Uterus (tissue), 4 donors: Measurements from ENCODE around the gene DYRK3. TPM values are rescaled to one million over a fixed set of nuclear protein-coding genes. Genes with fewer than 3 reads are reported as not detected.

ENCODE experiments used
- DNase-seq, 2 donors: peaks; one replicate each; pipeline ENCODE4 v3.0.0-alpha.2; 2019 to 2020
- H3K27ac ChIP-seq, 2 donors: fragments of 200-600 bp; sonication (generic); 1 replicate in 1 of 2; 2 replicates in 1 of 2; pipeline ENCODE4 v1.5.1; 2016 to 2018
- H3K27me3 ChIP-seq, 2 donors: fragments of 200-600 bp; sonication (generic); one replicate each; pipeline ENCODE4 v1.5.1; 2018 to 2019; ENCODE audit warnings: control low read depth in 1 of 2
- H3K36me3 ChIP-seq, 2 donors: fragments of 200-600 bp; sonication (generic); one replicate each; pipeline ENCODE4 v1.5.1; 2019; ENCODE audit warnings: control low read depth in 1 of 2
- H3K4me1 ChIP-seq, 2 donors: fragments of 200-600 bp; sonication (generic); one replicate each; pipeline ENCODE4 v1.5.1; 2018 to 2019; ENCODE audit warnings: control low read depth in 1 of 2
- H3K4me3 ChIP-seq, 2 donors: fragments of 200-600 bp; sonication (generic); 1 replicate in 1 of 2; 2 replicates in 1 of 2; pipeline ENCODE4 v1.5.1; 2018 to 2019; ENCODE audit warnings: mild to moderate bottlenecking in 1 of 2
- H3K9me3 ChIP-seq, 2 donors: fragments of 200-600 bp; sonication (generic); one replicate each; pipeline ENCODE4 v1.5.1; 2019; ENCODE audit warnings: control low read depth in 1 of 2
- CTCF ChIP-seq, 4 experiments: fragments of 200-600 bp in 2 of 4; fragments of 450-650 bp in 2 of 4; sonication (generic) in 2 of 4; IDR thresholded peaks; one replicate each; pipeline ENCODE4 v1.5.1; 2016 to 2019; ENCODE audit warnings: antibody characterized with exemption in 4 of 4, mild to moderate bottlenecking in 2 of 4, moderate library complexity in 1 of 4
- POLR2A ChIP-seq, 2 donors: fragments of 450-650 bp; IDR thresholded peaks; one replicate each; pipeline ENCODE4 v1.6.1; 2016; ENCODE audit warnings: antibody characterized with exemption in 2 of 2, mild to moderate bottlenecking in 1 of 2, moderate library complexity in 1 of 2
- intact Hi-C: fragments of 100-400 bp; cut with DNase I; formaldehyde crosslinking; loops from one replicate; pipeline ENCODE4 v1.15.1; 2023; ENCODE audit warnings: low total_unique reads
- total RNA-seq, 4 donors: library from RNA; depleted of rRNA in 3 of 4; stranded (reverse); fragments of >200 nt in 3 of 4; gene quantifications; one replicate each; pipeline versions ENCODE4 v1.1.0 to v1.2.4, GENCODE V29; 2014 to 2023
- donor health status: DM: yes; HTN: yes; CAD: no.

DYRK3 gene
- total RNA-seq, 4 donors from 2014 or later = 10.8 to 24.7 (median 14.7) TPM

- Histone ChIP-seq H3K4me1 (peaks cover 12 to 13% of the 10 kb centered on the region in 2 donors), H3K27me3 (no peaks in the 10 kb centered on the region), H3K4me3 (no peak overlapping the region), H3K27ac (no peak overlapping the region), H3K36me3 (no peaks in the 10 kb centered on the region), H3K9me3 (no peaks in the 10 kb centered on the region)
- TF ChIP-seq CTCF (IDR thresholded peaks at IDR 0.05) (no peak), POLR2A (IDR thresholded peaks at IDR 0.05) (no peak)
- intact Hi-C loops = no loop called here
- DNase-seq = no peak
Observed at GRCh38 chr1:206695733-206696132, 60.4 kb downstream of the DYRK3 start.

- Histone ChIP-seq H3K36me3 (no peaks in the 10 kb centered on the region), H3K4me3 (no peak overlapping the region), H3K9me3 (no peaks in the 10 kb centered on the region), H3K4me1 (peaks cover 8 to 13% of the 10 kb centered on the region in 2 donors), H3K27ac (no peak overlapping the region), H3K27me3 (no peaks in the 10 kb centered on the region)
- TF ChIP-seq CTCF (IDR thresholded peaks at IDR 0.05) (no peak), POLR2A (IDR thresholded peaks at IDR 0.05) (no peak)
- no peak for DNase-seq
- intact Hi-C loops = no loop called here
Observed at GRCh38 chr1:206696812-206697585, 61.7 kb downstream of the DYRK3 start.

- Histone ChIP-seq H3K27me3 (no peaks in the 10 kb centered on the region), H3K4me3 (no peak overlapping the region), H3K4me1 (peaks cover 8 to 13% of the 10 kb centered on the region in 2 donors), H3K27ac (no peak overlapping the region), H3K36me3 (no peaks in the 10 kb centered on the region), H3K9me3 (no peaks in the 10 kb centered on the region)
- DNase-seq = no peak
- intact Hi-C loops = no loop called here
- TF ChIP-seq CTCF (IDR thresholded peaks at IDR 0.05) (no peak), POLR2A (IDR thresholded peaks at IDR 0.05) (no peak)
Observed at GRCh38 chr1:206698011-206698410, 62.7 kb downstream of the DYRK3 start.

Other genes with a start within 250 kb of the DYRK3 start
- 1 to 10 TPM in 2 of 4 donors, not detected in 2; 1.5 to 6.7 TPM for gene IKBKE, start 165.1 kb upstream of the DYRK3 start, total RNA-seq
- 1 to 10 TPM in 3 of 4 donors, under 1 TPM in 1; 0.77 to 5.3 (median 3.2) TPM for gene RASSF5, start 128.0 kb upstream of the DYRK3 start, total RNA-seq
- gene EIF2D, start 23.1 kb upstream of the DYRK3 start, total RNA-seq = 100 to 1,000 TPM in 1 of 4 donors, 10 to 100 TPM in 3; 19.1 to 106 (median 54.2) TPM
- 10 to 100 TPM; 17.1 to 89.2 (median 27.4) TPM for gene MAPKAPK2, start 49.4 kb downstream of the DYRK3 start, total RNA-seq
- gene IL19, start 135.2 kb downstream of the DYRK3 start, total RNA-seq = under 1 TPM in 1 of 4 donors, not detected in 3; 0.76 TPM
- gene IL10, start 137.0 kb downstream of the DYRK3 start, total RNA-seq = 1 to 10 TPM in 1 of 4 donors, under 1 TPM in 1, not detected in 2; 0.55 to 3.2 TPM
- gene IL20, start 230.1 kb downstream of the DYRK3 start, total RNA-seq = 10 to 100 TPM in 1 of 4 donors, not detected in 3; 40.6 TPM